Smooth muscle cell (in vitro differentiated cells): ENCODE measurements around the gene ATP5F1A. TPM values are rescaled to one million over a fixed set of nuclear protein-coding genes. Genes with fewer than 3 reads are reported as not detected.
"Not testable (repeated sequence)": the region's sequence is repeated elsewhere in the genome, so short reads cannot be mapped to it uniquely, and the experiment has no call there.

ENCODE experiments used
- DNase-seq: peaks from one replicate; lab custom pipeline; 2025; ENCODE audit not compliant: unreplicated experiment; lab: John Stamatoyannopoulos, UW
- H2AFZ ChIP-seq: fragments of 200-600 bp; sonication (generic); 2 replicates; pipeline ENCODE4 v1.6.0; 2016; ENCODE audit warnings: antibody characterized with exemption, low read depth, mild to moderate bottlenecking
- H3F3A ChIP-seq: fragments of 200-600 bp; sonication (generic); 2 replicates; pipeline ENCODE4 v1.6.0; 2017; ENCODE audit warnings: antibody characterized with exemption, low read depth
- H3K27ac ChIP-seq: fragments of 200-600 bp; sonication (generic); 2 replicates; pipeline ENCODE4 v1.5.1; 2016; ENCODE audit warnings: low read depth, mild to moderate bottlenecking
- H3K27me3 ChIP-seq: fragments of 200-600 bp; sonication (generic); 2 replicates; pipeline ENCODE4 v1.6.1; 2016; ENCODE audit warnings: low read depth, mild to moderate bottlenecking
- H3K36me3 ChIP-seq: fragments of 200-600 bp; sonication (generic); 2 replicates; pipeline ENCODE4 v1.5.1; 2016; ENCODE audit warnings: low read depth
- H3K4me1 ChIP-seq: fragments of 200-600 bp; sonication (generic); 2 replicates; pipeline ENCODE4 v1.5.1; 2016; ENCODE audit warnings: low read depth
- H3K4me2 ChIP-seq: fragments of 200-600 bp; sonication (generic); 2 replicates; pipeline ENCODE4 v1.6.0; 2016; ENCODE audit warnings: mild to moderate bottlenecking
- H3K4me3 ChIP-seq: fragments of 200-600 bp; sonication (generic); 2 replicates; pipeline ENCODE4 v1.5.1; 2016; ENCODE audit warnings: mild to moderate bottlenecking
- H3K79me2 ChIP-seq: fragments of 200-600 bp; sonication (generic); 2 replicates; pipeline ENCODE4 v1.6.0; 2016; ENCODE audit warnings: low read depth, mild to moderate bottlenecking
- H3K9ac ChIP-seq: fragments of 200-600 bp; sonication (generic); 2 replicates; pipeline ENCODE4 v1.6.0; 2016; ENCODE audit warnings: low read depth
- H3K9me3 ChIP-seq: fragments of 200-600 bp; sonication (generic); replicated peaks from 2 replicates; pipeline ENCODE4 v1.5.1; 2016; ENCODE audit warnings: low read depth
- H4K20me1 ChIP-seq: fragments of 200-600 bp; sonication (generic); 2 replicates; pipeline ENCODE4 v1.6.0; 2016; ENCODE audit warnings: low read depth
- WGBS: methylation state at CpG from one replicate; pipeline ENCODE4 v1.1.7; 2016; ENCODE audit warnings: low lambda C conversion rate; 5-methylcytosine and 5-hydroxymethylcytosine counted together
- polyA plus RNA-seq: library from polyadenylated mRNA; unstranded; fragments of >200 nt; fragmentation: Nextera tagmentation; extraction: Ambion mirVana; gene quantifications from 2 replicates; pipeline ENCODE4 v1.2.1, GENCODE V29; 2016
- total RNA-seq: library from RNA; depleted of rRNA; stranded (reverse); fragments of >200 nt; gene quantifications from 2 replicates; pipeline ENCODE4 v1.2.3, GENCODE V29; 2014
- TF ChIP-seq, protein P1 (sequence below): fragments of 200-600 bp; sonication (generic); IDR thresholded peaks from 2 replicates; pipeline ENCODE4 v1.5.1; 2017; ENCODE audit warnings: borderline replicate concordance, mild to moderate bottlenecking, antibody characterized with exemption; ENCODE audit not compliant: insufficient read depth, poor library complexity, severe bottlenecking

Gene ATP5F1A
- total and polyA plus RNA-seq, 2 experiments from 2014 or later, result 406 to 432 TPM

DNA sequence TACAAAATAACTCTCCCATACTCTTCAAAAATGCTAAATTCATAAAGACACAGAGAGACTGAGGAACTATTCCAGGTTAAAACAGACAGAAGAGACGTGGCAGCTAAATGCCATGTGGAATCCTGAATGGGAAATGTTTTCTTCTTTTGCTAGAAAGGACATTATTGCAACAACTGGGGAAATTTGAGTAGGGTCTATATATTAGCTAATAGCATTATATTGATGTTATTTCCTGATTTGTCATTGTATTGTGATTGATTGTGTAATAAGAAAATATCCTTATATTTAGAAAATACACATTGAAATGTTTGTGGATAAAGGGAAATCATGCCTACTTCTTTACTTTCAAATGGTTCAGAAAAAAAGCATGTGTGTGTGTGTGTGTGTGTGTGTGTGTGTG lies 49.5 kb downstream of the ATP5F1A start:
- no peaks in the 10 kb centered on the region for H3F3A ChIP-seq
- no peak overlapping the region for H3K4me2 ChIP-seq
- H3K4me3 ChIP-seq, result no peak overlapping the region
- H3K9me3 ChIP-seq, result no peaks in the 10 kb centered on the region
- TF ChIP-seq, protein P1, sequence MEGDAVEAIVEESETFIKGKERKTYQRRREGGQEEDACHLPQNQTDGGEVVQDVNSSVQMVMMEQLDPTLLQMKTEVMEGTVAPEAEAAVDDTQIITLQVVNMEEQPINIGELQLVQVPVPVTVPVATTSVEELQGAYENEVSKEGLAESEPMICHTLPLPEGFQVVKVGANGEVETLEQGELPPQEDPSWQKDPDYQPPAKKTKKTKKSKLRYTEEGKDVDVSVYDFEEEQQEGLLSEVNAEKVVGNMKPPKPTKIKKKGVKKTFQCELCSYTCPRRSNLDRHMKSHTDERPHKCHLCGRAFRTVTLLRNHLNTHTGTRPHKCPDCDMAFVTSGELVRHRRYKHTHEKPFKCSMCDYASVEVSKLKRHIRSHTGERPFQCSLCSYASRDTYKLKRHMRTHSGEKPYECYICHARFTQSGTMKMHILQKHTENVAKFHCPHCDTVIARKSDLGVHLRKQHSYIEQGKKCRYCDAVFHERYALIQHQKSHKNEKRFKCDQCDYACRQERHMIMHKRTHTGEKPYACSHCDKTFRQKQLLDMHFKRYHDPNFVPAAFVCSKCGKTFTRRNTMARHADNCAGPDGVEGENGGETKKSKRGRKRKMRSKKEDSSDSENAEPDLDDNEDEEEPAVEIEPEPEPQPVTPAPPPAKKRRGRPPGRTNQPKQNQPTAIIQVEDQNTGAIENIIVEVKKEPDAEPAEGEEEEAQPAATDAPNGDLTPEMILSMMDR, result no peak
- 95% methylated on average over 1 of the region's 1 CpG for WGBS
- no peak overlapping the region for H3K27ac ChIP-seq
- H3K9ac ChIP-seq, result no peak overlapping the region
- no peaks in the 10 kb centered on the region for H3K4me1 ChIP-seq
- H3K79me2 ChIP-seq, result peaks cover 5% of the 10 kb centered on the region
- H4K20me1 ChIP-seq, result no peaks in the 10 kb centered on the region
- H3K36me3 ChIP-seq, result no peaks in the 10 kb centered on the region
- no peaks in the 10 kb centered on the region for H3K27me3 ChIP-seq
- no peak for DNase-seq
- H2AFZ ChIP-seq, result no peak overlapping the region

DNA sequence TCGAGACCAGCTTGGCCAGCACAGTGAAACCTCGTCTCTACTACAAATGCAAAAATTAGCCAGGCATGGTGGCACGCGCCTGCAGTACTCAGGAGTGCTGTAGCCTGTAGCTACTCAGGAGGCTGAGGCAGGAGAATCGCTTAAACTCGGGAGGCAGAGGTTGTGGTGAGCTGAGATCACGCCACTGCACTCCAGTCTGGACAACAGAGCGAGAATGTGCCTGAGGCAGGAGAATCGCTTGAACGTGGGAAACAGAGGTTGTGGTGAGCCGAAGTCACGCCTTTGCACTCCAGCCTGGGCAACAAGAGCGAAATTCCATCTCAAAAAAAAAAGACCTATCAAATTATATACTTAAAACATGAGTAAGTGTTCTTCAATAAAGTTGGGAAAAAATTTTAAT lies 50.7 kb downstream of the ATP5F1A start:
- not testable (repeated sequence) for H3K9ac ChIP-seq, H3K36me3 ChIP-seq, H2AFZ ChIP-seq, H3K27me3 ChIP-seq, H3K4me1 ChIP-seq, H3K4me2 ChIP-seq, H3F3A ChIP-seq, H3K9me3 ChIP-seq, H3K79me2 ChIP-seq, H3K27ac ChIP-seq, H4K20me1 ChIP-seq, DNase-seq, H3K4me3 ChIP-seq
- 80% methylated on average over 13 of the region's 13 CpGs for WGBS

DNA sequence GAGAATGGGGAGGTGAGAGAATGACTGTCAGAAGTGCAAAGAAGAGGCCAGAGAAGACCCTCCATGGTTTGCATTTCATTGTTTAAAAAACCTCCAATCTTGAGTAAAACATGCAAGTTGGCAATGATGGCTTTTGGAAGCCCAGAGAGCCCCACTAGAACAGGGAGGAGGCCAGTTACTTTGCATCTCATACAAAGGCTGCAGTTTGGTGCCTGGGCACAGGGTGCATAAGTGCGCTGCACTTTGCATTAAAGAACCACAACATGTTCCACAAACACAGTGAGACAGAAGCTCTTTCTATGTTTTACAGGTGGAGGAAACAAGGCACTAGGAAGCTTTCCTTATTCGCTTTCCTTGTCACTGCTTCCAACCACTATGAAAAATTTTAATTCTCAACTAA lies 51.4 kb downstream of the ATP5F1A start:
- H3K9ac ChIP-seq, result no peak overlapping the region
- H3K27me3 ChIP-seq, result no peaks in the 10 kb centered on the region
- no peaks in the 10 kb centered on the region for H3K9me3 ChIP-seq
- H3K4me3 ChIP-seq, result no peak overlapping the region
- H4K20me1 ChIP-seq, result peaks cover 7% of the 10 kb centered on the region
- H2AFZ ChIP-seq, result no peak overlapping the region
- 98% methylated on average over 2 of the region's 2 CpGs for WGBS
- H3K36me3 ChIP-seq, result no peaks in the 10 kb centered on the region
- H3K4me2 ChIP-seq, result no peak overlapping the region
- H3F3A ChIP-seq, result no peaks in the 10 kb centered on the region
- TF ChIP-seq, protein P1, result no peak
- H3K27ac ChIP-seq, result no peak overlapping the region
- H3K79me2 ChIP-seq, result peaks cover 5% of the 10 kb centered on the region
- no peak for DNase-seq
- no peaks in the 10 kb centered on the region for H3K4me1 ChIP-seq

DNA sequence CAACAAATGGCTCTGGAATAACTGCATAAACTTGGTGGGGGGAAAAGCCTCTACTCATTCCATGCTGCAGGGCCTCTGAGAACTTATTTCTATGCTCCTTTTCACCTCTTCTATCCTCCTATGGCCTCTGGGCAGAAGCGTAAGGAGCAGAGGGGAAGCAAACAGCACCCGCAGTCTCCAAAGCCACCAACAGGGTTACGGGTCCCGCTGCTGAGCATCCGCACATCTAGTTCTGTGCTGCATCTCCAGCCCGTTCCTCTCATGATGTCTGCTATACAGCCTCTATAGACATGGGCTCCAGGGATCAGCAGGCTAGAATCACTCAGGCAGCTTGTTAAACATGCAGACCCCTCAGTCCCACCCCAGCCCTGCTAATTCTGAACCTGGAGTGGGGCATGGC lies 52.0 kb downstream of the ATP5F1A start:
- peaks cover 7% of the 10 kb centered on the region for H4K20me1 ChIP-seq
- H2AFZ ChIP-seq, result no peak overlapping the region
- no peaks in the 10 kb centered on the region for H3K9me3 ChIP-seq
- TF ChIP-seq, protein P1, result no peak
- no peaks in the 10 kb centered on the region for H3F3A ChIP-seq
- H3K4me3 ChIP-seq, result no peak overlapping the region
- H3K79me2 ChIP-seq, result peaks cover 5% of the 10 kb centered on the region
- H3K27ac ChIP-seq, result no peak overlapping the region
- no peak for DNase-seq
- no peaks in the 10 kb centered on the region for H3K27me3 ChIP-seq
- no peaks in the 10 kb centered on the region for H3K4me1 ChIP-seq
- H3K4me2 ChIP-seq, result no peak overlapping the region
- H3K9ac ChIP-seq, result no peak overlapping the region
- H3K36me3 ChIP-seq, result no peaks in the 10 kb centered on the region
- WGBS, result 94% methylated on average over 6 of the region's 6 CpGs
